Liver (tissue), 3 donors: ENCODE results near the gene CDH22.

ENCODE experiments used
- GABPA ChIP-seq, 2 donors: IDR thresholded peaks in 1 of 2; conservative IDR thresholded peaks in 1 of 2; 2 replicates each; pipeline ENCODE4 v1.6.1; 2016; ENCODE audit warnings: antibody characterized with exemption in 2 of 2, mild to moderate bottlenecking in 1 of 2, moderate library complexity in 1 of 2
- HNF4G ChIP-seq: IDR thresholded peaks from 2 replicates; pipeline ENCODE4 v1.6.1; 2016; ENCODE audit warnings: antibody characterized with exemption
- RXRA ChIP-seq, 2 donors: IDR thresholded peaks; 2 replicates each; pipeline ENCODE4 v1.6.1; 2017 to 2018; ENCODE audit warnings: antibody characterized with exemption in 2 of 2, mild to moderate bottlenecking in 1 of 2
- SP1 ChIP-seq: IDR thresholded peaks from 2 replicates; pipeline ENCODE4 v1.6.1; 2018; ENCODE audit warnings: antibody characterized with exemption, mild to moderate bottlenecking
- YY1 ChIP-seq: IDR thresholded peaks from 2 replicates; pipeline ENCODE4 v1.6.1; 2016; ENCODE audit warnings: antibody characterized with exemption, mild to moderate bottlenecking
- TF ChIP-seq, protein P1 (sequence below): fragments of 150-350 bp; IDR thresholded peaks from 2 replicates; pipeline ENCODE4 v1.5.1; 2017; ENCODE audit warnings: improper control_type of control experiment, low read depth, low read length; ENCODE audit not compliant: missing input control
- TF ChIP-seq, protein P2 (sequence below): IDR thresholded peaks from 2 replicates; pipeline ENCODE4 v1.6.1; 2016; ENCODE audit warnings: antibody characterized with exemption
- TF ChIP-seq, protein P3 (sequence below): IDR thresholded peaks from 2 replicates; pipeline ENCODE4 v1.6.1; 2016; ENCODE audit warnings: antibody characterized with exemption, mild to moderate bottlenecking
- donor health status: healthy.
- donor health status: healthy.

DNA sequence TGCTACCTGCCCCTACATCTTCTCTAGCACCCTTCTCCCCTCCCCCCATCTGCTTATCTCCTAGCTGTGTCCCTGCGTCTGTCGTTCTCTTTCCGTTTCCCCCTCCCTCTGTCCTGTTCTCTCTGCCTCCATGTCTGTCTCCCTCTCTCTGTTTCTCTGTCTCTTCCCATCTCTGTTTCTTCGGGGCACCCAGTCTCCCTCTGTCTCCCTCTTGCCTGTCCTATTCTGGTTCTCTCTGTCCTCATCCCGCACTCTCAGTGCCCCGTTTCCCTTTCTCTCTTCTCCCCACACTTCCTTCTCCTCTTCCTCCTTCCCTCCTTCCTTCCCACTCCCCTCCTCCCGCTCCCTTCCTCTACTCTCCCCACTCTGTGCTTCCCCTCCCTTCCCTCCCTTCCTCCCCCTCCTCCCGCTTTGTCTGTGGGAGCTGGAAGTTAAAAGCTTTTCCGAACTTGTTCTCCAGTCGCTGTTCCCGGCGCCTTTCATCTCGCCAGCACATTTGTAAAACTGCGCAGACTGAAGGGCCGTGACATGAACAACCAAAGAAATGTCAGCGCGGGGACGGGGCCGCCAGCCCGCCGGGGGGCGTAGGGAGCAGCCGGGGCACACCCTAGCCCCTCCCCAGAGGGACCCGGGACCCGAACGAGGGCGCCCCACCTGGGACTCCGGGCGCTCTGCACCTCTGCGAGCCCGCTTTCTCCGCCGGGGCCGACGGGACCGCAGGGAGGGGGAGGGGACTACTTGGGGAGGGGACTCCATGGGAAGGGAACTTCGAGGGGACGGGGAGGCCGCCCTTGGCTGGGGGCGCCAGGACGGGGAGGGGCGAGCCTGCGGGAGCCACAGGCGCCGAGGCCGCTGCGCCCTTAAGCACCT lies 4.0 kb upstream of the CDH22 start:
- TF ChIP-seq GABPA (IDR thresholded peaks at IDR 0.05 in 1 of 2, conservative IDR thresholded peaks at IDR 0.05 in 1 of 2): no peak
- TF ChIP-seq, protein P1, sequence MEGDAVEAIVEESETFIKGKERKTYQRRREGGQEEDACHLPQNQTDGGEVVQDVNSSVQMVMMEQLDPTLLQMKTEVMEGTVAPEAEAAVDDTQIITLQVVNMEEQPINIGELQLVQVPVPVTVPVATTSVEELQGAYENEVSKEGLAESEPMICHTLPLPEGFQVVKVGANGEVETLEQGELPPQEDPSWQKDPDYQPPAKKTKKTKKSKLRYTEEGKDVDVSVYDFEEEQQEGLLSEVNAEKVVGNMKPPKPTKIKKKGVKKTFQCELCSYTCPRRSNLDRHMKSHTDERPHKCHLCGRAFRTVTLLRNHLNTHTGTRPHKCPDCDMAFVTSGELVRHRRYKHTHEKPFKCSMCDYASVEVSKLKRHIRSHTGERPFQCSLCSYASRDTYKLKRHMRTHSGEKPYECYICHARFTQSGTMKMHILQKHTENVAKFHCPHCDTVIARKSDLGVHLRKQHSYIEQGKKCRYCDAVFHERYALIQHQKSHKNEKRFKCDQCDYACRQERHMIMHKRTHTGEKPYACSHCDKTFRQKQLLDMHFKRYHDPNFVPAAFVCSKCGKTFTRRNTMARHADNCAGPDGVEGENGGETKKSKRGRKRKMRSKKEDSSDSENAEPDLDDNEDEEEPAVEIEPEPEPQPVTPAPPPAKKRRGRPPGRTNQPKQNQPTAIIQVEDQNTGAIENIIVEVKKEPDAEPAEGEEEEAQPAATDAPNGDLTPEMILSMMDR: no peak
- TF ChIP-seq, protein P2, sequence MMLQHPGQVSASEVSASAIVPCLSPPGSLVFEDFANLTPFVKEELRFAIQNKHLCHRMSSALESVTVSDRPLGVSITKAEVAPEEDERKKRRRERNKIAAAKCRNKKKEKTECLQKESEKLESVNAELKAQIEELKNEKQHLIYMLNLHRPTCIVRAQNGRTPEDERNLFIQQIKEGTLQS: no peak
- TF ChIP-seq RXRA (IDR thresholded peaks at IDR 0.05): no peak
- no peak for TF ChIP-seq YY1
- no peak for TF ChIP-seq HNF4G
- TF ChIP-seq, protein P3, sequence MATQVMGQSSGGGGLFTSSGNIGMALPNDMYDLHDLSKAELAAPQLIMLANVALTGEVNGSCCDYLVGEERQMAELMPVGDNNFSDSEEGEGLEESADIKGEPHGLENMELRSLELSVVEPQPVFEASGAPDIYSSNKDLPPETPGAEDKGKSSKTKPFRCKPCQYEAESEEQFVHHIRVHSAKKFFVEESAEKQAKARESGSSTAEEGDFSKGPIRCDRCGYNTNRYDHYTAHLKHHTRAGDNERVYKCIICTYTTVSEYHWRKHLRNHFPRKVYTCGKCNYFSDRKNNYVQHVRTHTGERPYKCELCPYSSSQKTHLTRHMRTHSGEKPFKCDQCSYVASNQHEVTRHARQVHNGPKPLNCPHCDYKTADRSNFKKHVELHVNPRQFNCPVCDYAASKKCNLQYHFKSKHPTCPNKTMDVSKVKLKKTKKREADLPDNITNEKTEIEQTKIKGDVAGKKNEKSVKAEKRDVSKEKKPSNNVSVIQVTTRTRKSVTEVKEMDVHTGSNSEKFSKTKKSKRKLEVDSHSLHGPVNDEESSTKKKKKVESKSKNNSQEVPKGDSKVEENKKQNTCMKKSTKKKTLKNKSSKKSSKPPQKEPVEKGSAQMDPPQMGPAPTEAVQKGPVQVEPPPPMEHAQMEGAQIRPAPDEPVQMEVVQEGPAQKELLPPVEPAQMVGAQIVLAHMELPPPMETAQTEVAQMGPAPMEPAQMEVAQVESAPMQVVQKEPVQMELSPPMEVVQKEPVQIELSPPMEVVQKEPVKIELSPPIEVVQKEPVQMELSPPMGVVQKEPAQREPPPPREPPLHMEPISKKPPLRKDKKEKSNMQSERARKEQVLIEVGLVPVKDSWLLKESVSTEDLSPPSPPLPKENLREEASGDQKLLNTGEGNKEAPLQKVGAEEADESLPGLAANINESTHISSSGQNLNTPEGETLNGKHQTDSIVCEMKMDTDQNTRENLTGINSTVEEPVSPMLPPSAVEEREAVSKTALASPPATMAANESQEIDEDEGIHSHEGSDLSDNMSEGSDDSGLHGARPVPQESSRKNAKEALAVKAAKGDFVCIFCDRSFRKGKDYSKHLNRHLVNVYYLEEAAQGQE: no peak
- TF ChIP-seq SP1: no peak
